HepG2 (cell line): Measurements from ENCODE around the gene ZNF142. TPM values are rescaled to one million over a fixed set of nuclear protein-coding genes. Genes with fewer than 3 reads are reported as not detected.

ENCODE experiments used
- ARNTL ChIP-seq: sonication (generic); formaldehyde crosslinking; IDR thresholded peaks from 2 replicates; pipeline ENCODE4 v1.4.0; 2020; ENCODE audit warnings: mild to moderate bottlenecking, missing genetic modification reagents
- CTCF ChIP-seq: sonication (generic); formaldehyde crosslinking; IDR thresholded peaks from 2 replicates; pipeline ENCODE4 v1.5.0; 2020; ENCODE audit warnings: mild to moderate bottlenecking, missing genetic modification reagents, moderate library complexity
- EP300 ChIP-seq, 3 experiments: sonication (generic) in 1 of 3; formaldehyde crosslinking in 1 of 3; IDR thresholded peaks; 2 replicates each; pipeline versions ENCODE4 v1.5.1 to v1.6.1; 2011 to 2020; ENCODE audit warnings: low read depth in 2 of 3, low read length in 2 of 3, borderline replicate concordance in 1 of 3, improper control_type of control experiment in 1 of 3, mild to moderate bottlenecking in 1 of 3, missing genetic modification reagents in 1 of 3, moderate library complexity in 1 of 3
- HMGXB4 ChIP-seq, 2 experiments: sonication (generic) in 1 of 2; formaldehyde crosslinking in 1 of 2; IDR thresholded peaks; 2 replicates each; pipeline versions ENCODE4 v1.4.0 to v1.6.1; 2018 to 2020; ENCODE audit warnings: missing genetic modification reagents in 2 of 2, borderline replicate concordance in 1 of 2, low read depth in 1 of 2, mild to moderate bottlenecking in 1 of 2, missing biosample characterization in 1 of 2
- HNF4A ChIP-seq: sonication (generic); formaldehyde crosslinking; IDR thresholded peaks from 2 replicates; pipeline ENCODE4 v1.4.0; 2020; ENCODE audit warnings: missing genetic modification reagents
- JDP2 ChIP-seq: sonication (generic); formaldehyde crosslinking; IDR thresholded peaks from 2 replicates; pipeline ENCODE4 v1.8.1; 2022; ENCODE audit warnings: missing genetic modification reagents, borderline replicate concordance
- MAF1 ChIP-seq: sonication (generic); formaldehyde crosslinking; IDR thresholded peaks from 2 replicates; pipeline ENCODE4 v1.5.0; 2020; ENCODE audit warnings: missing genetic modification reagents, borderline replicate concordance
- NBN ChIP-seq: fragments of 450-650 bp; conservative IDR thresholded peaks from 2 replicates; pipeline ENCODE4 v1.6.1; 2017
- RBM22 ChIP-seq: fragments of 200-400 bp; formaldehyde crosslinking; optimal IDR thresholded peaks from 2 replicates; pipeline ENCODE3; 2017; ENCODE audit warnings: mild to moderate bottlenecking, low read length, moderate library complexity
- SIX1 ChIP-seq: sonication (generic); formaldehyde crosslinking; IDR thresholded peaks from 2 replicates; pipeline ENCODE4 v1.4.0; 2020; ENCODE audit warnings: missing genetic modification reagents, borderline replicate concordance
- SKI ChIP-seq: fragments of 450-650 bp; IDR thresholded peaks from one replicate; pipeline ENCODE4 v1.6.1; 2018; ENCODE audit warnings: mild to moderate bottlenecking; ENCODE audit not compliant: partially characterized antibody
- SNAPC2 ChIP-seq: sonication (generic); formaldehyde crosslinking; IDR thresholded peaks from 2 replicates; pipeline ENCODE4 v1.8.1; 2022; ENCODE audit warnings: mild to moderate bottlenecking, missing genetic modification reagents
- SOX5 ChIP-seq: IDR thresholded peaks from 2 replicates; pipeline ENCODE4 v1.6.1; 2016; ENCODE audit warnings: borderline replicate concordance
- ZFP36L1 ChIP-seq: sonication (generic); formaldehyde crosslinking; IDR thresholded peaks from 2 replicates; pipeline ENCODE4 v1.8.0; 2022; ENCODE audit warnings: mild to moderate bottlenecking, missing genetic modification reagents, moderate library complexity
- ZNF274 ChIP-seq: sonication (generic); formaldehyde crosslinking; IDR thresholded peaks from 2 replicates; pipeline ENCODE4 v1.5.1; 2020; ENCODE audit warnings: mild to moderate bottlenecking, missing genetic modification reagents
- ZNF3 ChIP-seq: IDR thresholded peaks from 2 replicates; pipeline ENCODE4 v1.7.0; 2017; ENCODE audit warnings: inconsistent platforms
- ZNF317 ChIP-seq: sonication (generic); formaldehyde crosslinking; IDR thresholded peaks from 2 replicates; pipeline ENCODE4 v1.5.0; 2020; ENCODE audit warnings: mild to moderate bottlenecking, missing genetic modification reagents
- ZNF484 ChIP-seq: sonication (generic); formaldehyde crosslinking; IDR thresholded peaks from 2 replicates; pipeline ENCODE4 v1.5.1; 2020; ENCODE audit warnings: mild to moderate bottlenecking, low read depth, missing genetic modification reagents, borderline replicate concordance
- ZNF549 ChIP-seq: sonication (generic); formaldehyde crosslinking; IDR thresholded peaks from 2 replicates; pipeline ENCODE4 v1.5.0; 2020; ENCODE audit warnings: missing genetic modification reagents
- ZNF550 ChIP-seq: sonication (generic); formaldehyde crosslinking; IDR thresholded peaks from 2 replicates; pipeline ENCODE4 v1.4.0; 2020; ENCODE audit warnings: mild to moderate bottlenecking, missing genetic modification reagents, borderline replicate concordance
- ZNF576 ChIP-seq: sonication (generic); formaldehyde crosslinking; IDR thresholded peaks from 2 replicates; pipeline ENCODE4 v1.4.0; 2020; ENCODE audit warnings: mild to moderate bottlenecking, missing genetic modification reagents
- ZNF800 ChIP-seq: sonication (generic); formaldehyde crosslinking; IDR thresholded peaks from 2 replicates; pipeline ENCODE4 v1.4.0; 2020; ENCODE audit warnings: missing genetic modification reagents
- ZNF879 ChIP-seq: sonication (generic); formaldehyde crosslinking; IDR thresholded peaks from 2 replicates; pipeline ENCODE4 v1.8.1; 2023; ENCODE audit warnings: missing genetic modification reagents
- polyA plus RNA-seq, 8 experiments: library from polyadenylated mRNA; depleted of rRNA in 3 of 8; stranded (reverse) in 7 of 8; unstranded in 1 of 8; fragments of >200 nt; fragmentation: Illumina TruSeq in 4 of 8; extraction: Trizol in 4 of 8; gene quantifications; 2 replicates each; pipeline versions ENCODE4 v1.2.1 to v1.2.3, GENCODE V29; 2011 to 2016; ENCODE audit warnings: low read depth in 4 of 8, missing spikeins in 1 of 8, mixed read lengths in 1 of 8; ENCODE audit not compliant: insufficient read depth in 1 of 8
- total RNA-seq, 5 experiments: library from RNA; depleted of rRNA; stranded (reverse); fragments of >200 nt; fragmentation: Illumina TruSeq; extraction: Trizol; gene quantifications; 2 replicates each; pipeline ENCODE4 v1.2.3, GENCODE V29; 2016; ENCODE audit warnings: low read depth in 1 of 5

ZNF142 gene
- total and polyA plus RNA-seq, 2 of the 13 experiments (the other 11 are each of a cell fraction or from before 2014, with no cell fraction given) = 4.8 to 11.4 TPM

GRCh38 chr2:218671654-218672566 lies 12.5 kb upstream of the ZNF142 start, which contains the start of the genes RNF25 and STK36 (continued):
- TF ChIP-seq HMGXB4 (CRISPR knock-in tag; IDR thresholded peaks at IDR 0.05; ENCODE audit: borderline replicate concordance in 1 of 2, low read depth in 1 of 2) (peak; percentile 68 to 89; a peak in 3 of 4 replicates), HNF4A (CRISPR knock-in tag) (no peak), ZNF274 (CRISPR knock-in tag) (peak; percentile 71; the same call in 1 of the 2 replicates), ZNF576 (CRISPR knock-in tag) (peak; percentile 82; the same call in 1 of the 2 replicates), SOX5 (CRISPR knock-in tag) (peak; percentile 18; the same call in 1 of the 2 replicates), ZFP36L1 (CRISPR knock-in tag) (peak; percentile 60; the same call in 1 of the 2 replicates), SIX1 (peak; percentile 20; the same call in 1 of the 2 replicates), MAF1 (CRISPR knock-in tag) (peak; percentile 46; the same call in 1 of the 2 replicates), ZNF549 (CRISPR knock-in tag) (no peak), ZNF484 (CRISPR knock-in tag) (no peak), SKI (no peak), EP300 (IDR thresholded peaks at IDR 0.05; ENCODE audit: low read depth in 2 of 2, low read length in 2 of 2) (no peak), EP300 (CRISPR knock-in tag; IDR thresholded peaks at IDR 0.05; ENCODE audit: borderline replicate concordance) (peak; percentile 53; the same call in 1 of the 2 replicates), CTCF (CRISPR knock-in tag) (peak; percentile 26; the same call in 1 of the 2 replicates), ZNF3 (no peak), ZNF879 (0 out of 2 replicates have a peak, but pooled peaks have one; percentile 8), RBM22 (peak; percentile 57), ZNF550 (peak; percentile 88; the same call in 1 of the 2 replicates), ZNF317 (peak; percentile 47; the same call in 1 of the 2 replicates), ARNTL (CRISPR knock-in tag) (no peak; the same call in 1 of the 2 replicates), NBN (no peak), ZNF800 (CRISPR knock-in tag) (no peak), JDP2 (CRISPR knock-in tag) (no peak), SNAPC2 (peak; percentile 77)
